Measurements from ENCODE around the gene KLHDC4. TPM values are rescaled to one million over a fixed set of nuclear protein-coding genes. Genes with fewer than 3 reads are reported as not detected.
A peak's percentile ranks its signal among the peaks of the same experiment; 100 is the strongest.
"Not testable (repeated sequence)": the region's sequence is repeated elsewhere in the genome, so short reads cannot be mapped to it uniquely, and the experiment has no call there.

KLHDC4 gene
- 43.4 TPM for total RNA-seq (ENCODE audit: unreplicated experiment)
- long read RNA-seq, transcript KLHDC4-201 (12 exons, 1,886 nt) = major isoform, 9 of 19 reads
- long read RNA-seq, partial matches to known transcripts = 2 of 19 reads
- long read RNA-seq, other reads (novel, unspliced or antisense) = 8 of 19 reads

GRCh38 chr16:87765776-87766484, at the start of gene KLHDC4:
KLHDC4 (minus strand) TSS chr16:87765986; CDS start chr16:87765890, 96 bp downstream.
- Mint-ChIP-seq H3K9me3 (ENCODE audit: unreplicated experiment) (no peaks in the 10 kb centered on the region), H3K4me3 (ENCODE audit: unreplicated experiment) (peak within 1 kb of the TSS; percentile 99)

GRCh38 chr16:87815567-87815966, 49.8 kb upstream of the KLHDC4 start:
- Mint-ChIP-seq H3K36me3 (ENCODE audit: low read depth, unreplicated experiment) (peaks cover 5% of the 10 kb centered on the region), H3K4me3 (ENCODE audit: unreplicated experiment) (no peak overlapping the region), H3K27me3 (ENCODE audit: unreplicated experiment) (peaks cover 3% of the 10 kb centered on the region), H3K27ac (ENCODE audit: unreplicated experiment) (no peak overlapping the region), H3K9me3 (ENCODE audit: unreplicated experiment) (no peaks in the 10 kb centered on the region), H3K4me1 (ENCODE audit: unreplicated experiment) (peaks cover 3% of the 10 kb centered on the region)
- TF ChIP-seq CTCF (IDR thresholded peaks at IDR 0.05; ENCODE audit: unreplicated experiment) = no peak
- no peak for DNase-seq (ENCODE audit: low spot score)

More at GRCh38 chr16:87765776-87766484, at the start of gene KLHDC4:
- H3K4me1 Mint-ChIP-seq (ENCODE audit: unreplicated experiment) = no peaks in the 10 kb centered on the region
- DNase-seq (ENCODE audit: low spot score) = peak; percentile 80
- H3K27ac Mint-ChIP-seq (ENCODE audit: unreplicated experiment) = peak within 1 kb of the TSS; percentile 88
- peaks cover 5% of the 10 kb centered on the region for H3K36me3 Mint-ChIP-seq (ENCODE audit: low read depth, unreplicated experiment)
- no peak for TF ChIP-seq CTCF (IDR thresholded peaks at IDR 0.05; ENCODE audit: unreplicated experiment)
- peaks cover 3% of the 10 kb centered on the region for H3K27me3 Mint-ChIP-seq (ENCODE audit: unreplicated experiment)

GRCh38 chr16:87812200-87812656, 46.4 kb upstream of the KLHDC4 start:
- no peaks in the 10 kb centered on the region for H3K36me3 Mint-ChIP-seq (ENCODE audit: low read depth, unreplicated experiment)
- no peak overlapping the region for H3K4me3 Mint-ChIP-seq (ENCODE audit: unreplicated experiment)
- no peaks in the 10 kb centered on the region for H3K4me1 Mint-ChIP-seq (ENCODE audit: unreplicated experiment)
- no peak for TF ChIP-seq CTCF (IDR thresholded peaks at IDR 0.05; ENCODE audit: unreplicated experiment)
- H3K9me3 Mint-ChIP-seq (ENCODE audit: unreplicated experiment) = no peaks in the 10 kb centered on the region
- peaks cover 4% of the 10 kb centered on the region for H3K27me3 Mint-ChIP-seq (ENCODE audit: unreplicated experiment)
- DNase-seq (ENCODE audit: low spot score) = no peak
- H3K27ac Mint-ChIP-seq (ENCODE audit: unreplicated experiment) = no peak overlapping the region

- not testable (repeated sequence) for H3K4me1 Mint-ChIP-seq (ENCODE audit: unreplicated experiment); H3K36me3 Mint-ChIP-seq (ENCODE audit: low read depth, unreplicated experiment); H3K27ac Mint-ChIP-seq (ENCODE audit: unreplicated experiment); DNase-seq (ENCODE audit: low spot score); H3K4me3 Mint-ChIP-seq (ENCODE audit: unreplicated experiment); H3K27me3 Mint-ChIP-seq (ENCODE audit: unreplicated experiment); H3K9me3 Mint-ChIP-seq (ENCODE audit: unreplicated experiment)
These were observed 45.7 kb upstream of the KLHDC4 start for GRCh38 chr16:87811454-87811853.

GRCh38 chr16:87809150-87809902, 43.5 kb upstream of the KLHDC4 start:
- H3K27ac Mint-ChIP-seq (ENCODE audit: unreplicated experiment) = no peak overlapping the region
- no peak for DNase-seq (ENCODE audit: low spot score)
- H3K27me3 Mint-ChIP-seq (ENCODE audit: unreplicated experiment) = peaks cover 4% of the 10 kb centered on the region
- no peaks in the 10 kb centered on the region for H3K4me1 Mint-ChIP-seq (ENCODE audit: unreplicated experiment)
- H3K36me3 Mint-ChIP-seq (ENCODE audit: low read depth, unreplicated experiment) = no peaks in the 10 kb centered on the region
- H3K4me3 Mint-ChIP-seq (ENCODE audit: unreplicated experiment) = no peak overlapping the region
- TF ChIP-seq CTCF (IDR thresholded peaks at IDR 0.05; ENCODE audit: unreplicated experiment) = no peak
- no peaks in the 10 kb centered on the region for H3K9me3 Mint-ChIP-seq (ENCODE audit: unreplicated experiment)
